ENCODE results near the gene MYO1E. TPM values are rescaled to one million over a fixed set of nuclear protein-coding genes. Genes with fewer than 3 reads are reported as not detected.
"Not testable (repeated sequence)": the region's sequence is repeated elsewhere in the genome, so short reads cannot be mapped to it uniquely, and the experiment has no call there.

Gene MYO1E
- total RNA-seq, 6 experiments from 2014 or later: 108 to 142 (median 115) TPM

- peaks cover 17% of the 10 kb centered on the region for H3K27me3 Mint-ChIP-seq (ENCODE audit: insufficient read depth)
- H3K27ac Mint-ChIP-seq: no peak overlapping the region
- H3K36me3 Mint-ChIP-seq (ENCODE audit: low read depth): no peaks in the 10 kb centered on the region
- H3K4me1 Mint-ChIP-seq (ENCODE audit: low read depth): peaks cover 10% of the 10 kb centered on the region
- no peaks in the 10 kb centered on the region for H3K9me3 Mint-ChIP-seq
- TF ChIP-seq CTCF (IDR thresholded peaks at IDR 0.05): no peak
- no peak for DNase-seq
- H3K4me3 Mint-ChIP-seq: no peak overlapping the region
These were observed 24.0 kb upstream of the MYO1E start for GRCh38 chr15:59396679-59397078.

- no peak overlapping the region for H3K27ac Mint-ChIP-seq
- H3K4me3 Mint-ChIP-seq: no peak overlapping the region
- TF ChIP-seq CTCF (IDR thresholded peaks at IDR 0.05): no peak
- no peak for DNase-seq
- H3K9me3 Mint-ChIP-seq: no peaks in the 10 kb centered on the region
- H3K4me1 Mint-ChIP-seq (ENCODE audit: low read depth): peaks cover 10% of the 10 kb centered on the region
- H3K27me3 Mint-ChIP-seq (ENCODE audit: insufficient read depth): peaks cover 17% of the 10 kb centered on the region
- H3K36me3 Mint-ChIP-seq (ENCODE audit: low read depth): no peaks in the 10 kb centered on the region
These were observed 23.5 kb upstream of the MYO1E start for GRCh38 chr15:59396211-59396610.

- Mint-ChIP-seq H3K27me3 (ENCODE audit: insufficient read depth) (peaks cover 7% of the 10 kb centered on the region; the same call in 1 of the 2 replicates), H3K9me3 (no peaks in the 10 kb centered on the region), H3K36me3 (ENCODE audit: low read depth) (no peaks in the 10 kb centered on the region), H3K4me1 (ENCODE audit: low read depth) (peaks cover 10% of the 10 kb centered on the region), H3K4me3 (no peak overlapping the region), H3K27ac (no peak overlapping the region)
- TF ChIP-seq CTCF (IDR thresholded peaks at IDR 0.05): no peak
- no peak for DNase-seq
These were observed 21.5 kb upstream of the MYO1E start for GRCh38 chr15:59394166-59394661.

GRCh38 chr15:59392299-59392698 lies 19.6 kb upstream of the MYO1E start:
- Mint-ChIP-seq H3K27me3 (ENCODE audit: insufficient read depth) (peaks cover 7% of the 10 kb centered on the region; the same call in 1 of the 2 replicates), H3K27ac (no peak overlapping the region), H3K9me3 (no peaks in the 10 kb centered on the region), H3K36me3 (ENCODE audit: low read depth) (no peaks in the 10 kb centered on the region), H3K4me1 (ENCODE audit: low read depth) (peaks cover 19% of the 10 kb centered on the region), H3K4me3 (no peak overlapping the region)
- TF ChIP-seq CTCF (IDR thresholded peaks at IDR 0.05): no peak
- no peak for DNase-seq

- Mint-ChIP-seq H3K27me3 (ENCODE audit: insufficient read depth) (no peaks in the 10 kb centered on the region), H3K27ac (no peak overlapping the region), H3K36me3 (ENCODE audit: low read depth) (no peaks in the 10 kb centered on the region), H3K4me1 (ENCODE audit: low read depth) (peaks cover 9% of the 10 kb centered on the region), H3K9me3 (no peaks in the 10 kb centered on the region), H3K4me3 (no peak overlapping the region)
- peak; percentile 26 for DNase-seq
- TF ChIP-seq CTCF (IDR thresholded peaks at IDR 0.05): no peak
These were observed 16.0 kb upstream of the MYO1E start for GRCh38 chr15:59388670-59389069.

- not testable (repeated sequence) for H3K4me1 Mint-ChIP-seq (ENCODE audit: low read depth); H3K36me3 Mint-ChIP-seq (ENCODE audit: low read depth); DNase-seq; H3K27ac Mint-ChIP-seq; H3K9me3 Mint-ChIP-seq; H3K4me3 Mint-ChIP-seq; H3K27me3 Mint-ChIP-seq (ENCODE audit: insufficient read depth)
These were observed 14.7 kb upstream of the MYO1E start for GRCh38 chr15:59387196-59387878.
